PC-9 (cell line): ENCODE measurements around the gene CIDEA. TPM values are rescaled to one million over a fixed set of nuclear protein-coding genes. Genes with fewer than 3 reads are reported as not detected.

ENCODE experiments used
- BruUV-seq: library from RNA; stranded (reverse); fragments of 400-500 nt; replicated peaks from 2 replicates; lab custom pipeline; 2021; lab: Mats Ljungman, UMichigan
- CTCF ChIA-PET: fragments of 300-600 bp; sonication (Branson Sonifier 250); formaldehyde crosslinking; loops from one replicate; lab custom pipeline; 2022; ENCODE audit warnings: antibody characterized with exemption; lab: Charles Lee
- POLR2A ChIA-PET: fragments of 300-600 bp; sonication (Branson Sonifier 250); formaldehyde crosslinking; loops from one replicate; lab custom pipeline; 2022; ENCODE audit warnings: antibody characterized with exemption; ENCODE audit not compliant: unreplicated experiment; lab: Charles Lee
- DNase-seq, 2 experiments: peaks; one replicate each; pipeline versions ENCODE4 v3.0.0 to v3.0.0-alpha.2; 2015 to 2022; ENCODE audit warnings: mixed read lengths in 1 of 2
- H2AFZ ChIP-seq: fragments of 200-600 bp; sonication (generic); 2 replicates; pipeline ENCODE4 v1.8.1; 2017; ENCODE audit warnings: antibody characterized with exemption
- H3F3A ChIP-seq: fragments of 200-600 bp; sonication (generic); 2 replicates; pipeline ENCODE4 v1.8.1; 2017; ENCODE audit warnings: antibody characterized with exemption, mild to moderate bottlenecking, low read depth; ENCODE audit not compliant: insufficient read depth
- H3K27ac ChIP-seq: fragments of 200-600 bp; sonication (generic); 2 replicates; pipeline ENCODE4 v1.6.1; 2016; ENCODE audit warnings: mixed run types
- H3K27me3 ChIP-seq: fragments of 200-600 bp; sonication (generic); 2 replicates; pipeline ENCODE4 v1.6.1; 2016; ENCODE audit warnings: low read depth, mixed run types; ENCODE audit not compliant: insufficient read depth
- H3K36me3 ChIP-seq: fragments of 200-600 bp; sonication (generic); 2 replicates; pipeline ENCODE4 v1.6.1; 2016; ENCODE audit warnings: low read depth, mixed run types
- H3K4me1 ChIP-seq: fragments of 200-600 bp; sonication (generic); replicated peaks from 2 replicates; pipeline ENCODE4 v1.6.1; 2016; ENCODE audit warnings: mixed run types; ENCODE audit not compliant: insufficient read depth
- H3K4me2 ChIP-seq: fragments of 200-600 bp; sonication (generic); 2 replicates; pipeline ENCODE4 v1.6.1; 2017; ENCODE audit warnings: mixed run types
- H3K4me3 ChIP-seq: fragments of 200-600 bp; sonication (generic); 2 replicates; pipeline ENCODE4 v1.6.1; 2016; ENCODE audit warnings: mixed run types
- H3K79me2 ChIP-seq: fragments of 200-600 bp; sonication (generic); 2 replicates; pipeline ENCODE4 v1.6.1; 2017; ENCODE audit warnings: low read depth, mixed run types
- H3K9me2 ChIP-seq: fragments of 200-600 bp; sonication (generic); 2 replicates; pipeline ENCODE4 v1.8.1; 2017; ENCODE audit warnings: mild to moderate bottlenecking; ENCODE audit not compliant: insufficient read depth
- H3K9me3 ChIP-seq: fragments of 200-600 bp; sonication (generic); 2 replicates; pipeline ENCODE4 v1.8.1; 2016; ENCODE audit warnings: low read depth; ENCODE audit not compliant: insufficient read depth
- H4K20me1 ChIP-seq: fragments of 200-600 bp; sonication (generic); 2 replicates; pipeline ENCODE4 v1.8.1; 2017; ENCODE audit not compliant: insufficient read depth
- CTCF ChIP-seq: fragments of 200-600 bp; sonication (generic); conservative IDR thresholded peaks from 2 replicates; pipeline ENCODE4 v1.6.1; 2017; ENCODE audit warnings: mixed run types, antibody characterized with exemption, mild to moderate bottlenecking, moderate library complexity
- EZH2 ChIP-seq: fragments of 200-600 bp; sonication (generic); IDR thresholded peaks from 2 replicates; pipeline ENCODE4 v1.8.0; 2017; ENCODE audit warnings: antibody characterized with exemption, low read depth
- intact Hi-C: fragments of 100-400 bp; cut with micrococcal nuclease; formaldehyde crosslinking; loops from one replicate; pipeline ENCODE4 v1.10.0; 2022; ENCODE audit not compliant: unreplicated experiment
- total RNA-seq: library from RNA; stranded (reverse); gene quantifications from 2 replicates; pipeline ENCODE4 v1.2.3, GENCODE V29; 2021

The CIDEA gene
- total RNA-seq, 1 experiment from 2014 or later, result not detected

GRCh38 chr18:12255626-12256026 lies 1.5 kb downstream of the CIDEA start:
- Histone ChIP-seq H3K27ac (peak overlapping the region; percentile 97), H3K79me2 (no peaks in the 10 kb centered on the region), H3K9me3 (no peaks in the 10 kb centered on the region), H4K20me1 (no peaks in the 10 kb centered on the region), H3K4me2 (peak overlapping the region; percentile 54), H2AFZ (no peak overlapping the region), H3K4me1 (peaks cover 47% of the 10 kb centered on the region), H3K9me2 (no peaks in the 10 kb centered on the region), H3F3A (peaks cover 36% of the 10 kb centered on the region), H3K27me3 (no peaks in the 10 kb centered on the region), H3K36me3 (no peaks in the 10 kb centered on the region), H3K4me3 (no peak overlapping the region; the same call in 1 of the 2 replicates)
- TF ChIP-seq EZH2 (no peak), CTCF (no peak)
- CTCF ChIA-PET, result interaction anchor here (0.6 to 1.2 kb wide), 3 partner anchors 16 to 72 kb away, joined by 3 read pairs; no protein-coding TSS in a partner anchor
- no TSS peak for BruUV-seq
- POLR2A ChIA-PET, result interaction anchor here (0.6 to 0.7 kb wide), 3 partner anchors 78 to 692 kb away, joined by 3 to 5 read pairs (median 4); partner anchors contain the start of gene SEH1L
- DNase-seq, result peak; percentile 58 to 97
- intact Hi-C loops, result loop anchor here (5.0 kb wide), 1 partner anchor 168 kb away; no protein-coding TSS in a partner anchor

DNA sequence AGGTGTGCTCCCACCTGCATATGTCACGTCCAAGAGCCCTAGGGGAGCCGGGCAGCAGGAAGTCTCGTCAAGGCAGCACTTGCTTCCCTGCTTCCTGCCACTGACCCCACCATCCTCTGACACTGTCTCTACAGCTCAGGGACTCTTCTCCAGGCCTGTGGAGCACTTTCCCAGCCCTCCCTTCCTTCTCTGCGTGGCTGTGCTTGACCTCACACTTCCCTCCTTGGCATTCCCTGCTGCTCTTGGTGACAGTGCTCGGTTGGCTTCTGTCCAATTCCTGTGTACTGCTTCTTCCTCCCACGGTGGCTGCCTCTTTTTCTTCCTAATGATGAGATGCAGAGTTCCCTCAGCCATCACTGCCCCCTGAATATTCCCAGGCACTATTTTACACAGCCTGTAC lies 2.8 kb downstream of the CIDEA start:
- POLR2A ChIA-PET, result no interaction called here
- Histone ChIP-seq H3K9me2 (no peaks in the 10 kb centered on the region), H3K4me1 (peaks cover 47% of the 10 kb centered on the region), H3K9me3 (no peaks in the 10 kb centered on the region), H4K20me1 (no peaks in the 10 kb centered on the region), H3K4me2 (peak overlapping the region; percentile 54), H2AFZ (no peak overlapping the region), H3K4me3 (no peak overlapping the region), H3K27ac (peak overlapping the region; percentile 97), H3K27me3 (no peaks in the 10 kb centered on the region), H3F3A (peaks cover 36% of the 10 kb centered on the region), H3K79me2 (no peaks in the 10 kb centered on the region), H3K36me3 (no peaks in the 10 kb centered on the region)
- CTCF ChIA-PET, result interaction anchor here (1.2 kb wide), 1 partner anchor 15 kb away, joined by 3 read pairs; no protein-coding TSS in a partner anchor
- TF ChIP-seq CTCF (no peak), EZH2 (no peak)
- no TSS peak for BruUV-seq
- intact Hi-C loops, result loop anchor here (5.0 kb wide), 1 partner anchor 170 kb away; no protein-coding TSS in a partner anchor
- no peak for DNase-seq

- Histone ChIP-seq H3K27ac (peak overlapping the region; percentile 97), H3K4me1 (peaks cover 47% of the 10 kb centered on the region), H3K27me3 (no peaks in the 10 kb centered on the region), H3K36me3 (no peaks in the 10 kb centered on the region), H3K4me3 (no peak overlapping the region), H3K79me2 (no peaks in the 10 kb centered on the region), H3K9me3 (no peaks in the 10 kb centered on the region), H3K9me2 (no peaks in the 10 kb centered on the region), H2AFZ (no peak overlapping the region), H4K20me1 (no peaks in the 10 kb centered on the region), H3K4me2 (peak overlapping the region; percentile 54), H3F3A (peaks cover 36% of the 10 kb centered on the region)
- BruUV-seq, result no TSS peak
- TF ChIP-seq EZH2, result no peak
- intact Hi-C loops, result loop anchor here (5.0 kb wide), 1 partner anchor 171 kb away; no protein-coding TSS in a partner anchor
- ChIA-PET POLR2A (interaction anchor here (0.7 kb wide), 1 partner anchor 119 kb away, joined by 4 read pairs; the partner anchor contains the start of gene AFG3L2), CTCF (interaction anchor here (0.6 to 0.9 kb wide), 3 partner anchors 14 to 31 kb away, joined by 4 to 12 read pairs (median 7); no protein-coding TSS in a partner anchor)
- peak; percentile 73 to 89 for DNase-seq
Measured at GRCh38 chr18:12257996-12258718, 4.0 kb downstream of the CIDEA start.
